C4-2B (cell line): ENCODE data around the gene COMP.
"Not testable (repeated sequence)": the region's sequence is repeated elsewhere in the genome, so short reads cannot be mapped to it uniquely, and the experiment has no call there.

Experiments used
- ZFX ChIP-seq: fragments of 450-650 bp; IDR thresholded peaks from 2 replicates; pipeline ENCODE4 v1.6.1; 2017
- TF ChIP-seq, protein P1 (sequence below): fragments of 450-650 bp; conservative IDR thresholded peaks from 2 replicates; pipeline ENCODE4 v1.5.1; 2017; ENCODE audit warnings: mild to moderate bottlenecking

DNA sequence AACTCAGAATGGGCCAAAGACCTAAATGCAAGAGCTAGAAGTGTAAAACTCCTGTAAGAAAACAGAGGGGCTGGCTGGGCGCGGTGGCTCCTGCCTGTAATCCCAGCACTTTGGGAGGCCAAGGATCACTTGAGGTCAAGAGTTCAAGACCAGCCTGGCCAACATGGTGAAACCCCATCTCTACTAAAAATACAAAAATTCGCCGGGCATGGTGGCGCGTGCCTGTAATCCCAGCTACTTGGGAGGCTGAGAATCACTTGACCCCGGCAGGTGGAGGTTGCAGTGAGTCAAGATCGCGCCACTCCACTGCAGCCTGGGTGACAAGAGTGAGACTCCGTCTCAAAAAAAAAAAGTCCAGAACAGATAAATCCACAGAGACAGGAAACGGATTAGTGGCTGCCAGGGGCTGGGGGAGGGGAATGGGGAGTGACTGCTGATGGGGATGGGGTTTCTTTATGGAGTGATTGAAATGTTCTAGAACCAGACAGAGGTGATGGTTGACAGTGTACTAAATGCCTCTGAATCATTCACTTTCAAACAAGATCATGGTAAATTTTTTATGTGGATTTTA, 57.3 kb downstream of the COMP start:
- TF ChIP-seq, protein P1, sequence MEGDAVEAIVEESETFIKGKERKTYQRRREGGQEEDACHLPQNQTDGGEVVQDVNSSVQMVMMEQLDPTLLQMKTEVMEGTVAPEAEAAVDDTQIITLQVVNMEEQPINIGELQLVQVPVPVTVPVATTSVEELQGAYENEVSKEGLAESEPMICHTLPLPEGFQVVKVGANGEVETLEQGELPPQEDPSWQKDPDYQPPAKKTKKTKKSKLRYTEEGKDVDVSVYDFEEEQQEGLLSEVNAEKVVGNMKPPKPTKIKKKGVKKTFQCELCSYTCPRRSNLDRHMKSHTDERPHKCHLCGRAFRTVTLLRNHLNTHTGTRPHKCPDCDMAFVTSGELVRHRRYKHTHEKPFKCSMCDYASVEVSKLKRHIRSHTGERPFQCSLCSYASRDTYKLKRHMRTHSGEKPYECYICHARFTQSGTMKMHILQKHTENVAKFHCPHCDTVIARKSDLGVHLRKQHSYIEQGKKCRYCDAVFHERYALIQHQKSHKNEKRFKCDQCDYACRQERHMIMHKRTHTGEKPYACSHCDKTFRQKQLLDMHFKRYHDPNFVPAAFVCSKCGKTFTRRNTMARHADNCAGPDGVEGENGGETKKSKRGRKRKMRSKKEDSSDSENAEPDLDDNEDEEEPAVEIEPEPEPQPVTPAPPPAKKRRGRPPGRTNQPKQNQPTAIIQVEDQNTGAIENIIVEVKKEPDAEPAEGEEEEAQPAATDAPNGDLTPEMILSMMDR, result not testable (repeated sequence)
- not testable (repeated sequence) for TF ChIP-seq ZFX
